HG03469 (cell line): ENCODE measurements around the gene C2orf15.
"Not testable (repeated sequence)": the region's sequence is repeated elsewhere in the genome, so short reads cannot be mapped to it uniquely, and the experiment has no call there.

Experiments
- ATAC-seq: cut with Tn5 transposase; IDR thresholded peaks from one replicate; pipeline ENCODE4 v1.9.1; 2021; ENCODE audit warnings: mild to moderate bottlenecking, moderate library complexity, moderate number of reproducible peaks; ENCODE audit not compliant: unreplicated experiment

Gene C2orf15

GRCh38 chr2:99159594-99159993 lies 18.1 kb downstream of the C2orf15 start:
- no peak for ATAC-seq

- no peak for ATAC-seq
These were observed 24.7 kb downstream of the C2orf15 start for GRCh38 chr2:99166218-99166617.

- ATAC-seq = no peak
These were observed 28.0 kb downstream of the C2orf15 start for GRCh38 chr2:99169534-99169933.

- ATAC-seq = no peak
These were observed 30.1 kb downstream of the C2orf15 start for GRCh38 chr2:99171377-99172140.

GRCh38 chr2:99180755-99181623 lies 39.5 kb downstream of the C2orf15 start, which contains the start of the genes MITD1 and MRPL30:
Gene MITD1, minus strand, starts transcription at chr2:99181058. Its CDS starts 77 bp downstream, at chr2:99180981.
Gene MRPL30, plus strand, starts transcription at chr2:99181184. Its CDS starts 5,020 bp downstream, at chr2:99186204.
- ATAC-seq = peak; percentile 86

GRCh38 chr2:99181624-99182000 lies 40.1 kb downstream of the C2orf15 start:
- ATAC-seq = no peak

GRCh38 chr2:99183025-99183424 lies 41.5 kb downstream of the C2orf15 start:
- no peak for ATAC-seq

- ATAC-seq = no peak
These were observed 43.3 kb downstream of the C2orf15 start for GRCh38 chr2:99184811-99185210.

GRCh38 chr2:99187011-99187410 lies 45.5 kb downstream of the C2orf15 start:
- no peak for ATAC-seq

- ATAC-seq = no peak
These were observed 46.9 kb downstream of the C2orf15 start for GRCh38 chr2:99188357-99188756.

GRCh38 chr2:99190548-99190947 lies 49.0 kb downstream of the C2orf15 start:
- no peak for ATAC-seq

GRCh38 chr2:99192364-99192763 lies 50.9 kb downstream of the C2orf15 start:
- ATAC-seq = not testable (repeated sequence)

- ATAC-seq = no peak
These were observed 56.8 kb downstream of the C2orf15 start for GRCh38 chr2:99198103-99198841.

GRCh38 chr2:99200076-99200800 lies 58.7 kb downstream of the C2orf15 start:
- ATAC-seq = no peak
